ENCODE measurements around the gene DONSON.

- TF ChIP-seq POLR2A (IDR thresholded peaks at IDR 0.05) (no peak), CTCF (IDR thresholded peaks at IDR 0.05) (no peak), POLR2AphosphoS5 (IDR thresholded peaks at IDR 0.05; ENCODE audit: insufficient read depth in 1 of 2, low read depth in 1 of 2) (no peak)
These were observed 22.0 kb downstream of the DONSON start for GRCh38 chr21:33566514-33566913.

Data from vagina (tissue), 2 donors.